ENCODE results near the gene WDFY4.

WDFY4 gene

DNA sequence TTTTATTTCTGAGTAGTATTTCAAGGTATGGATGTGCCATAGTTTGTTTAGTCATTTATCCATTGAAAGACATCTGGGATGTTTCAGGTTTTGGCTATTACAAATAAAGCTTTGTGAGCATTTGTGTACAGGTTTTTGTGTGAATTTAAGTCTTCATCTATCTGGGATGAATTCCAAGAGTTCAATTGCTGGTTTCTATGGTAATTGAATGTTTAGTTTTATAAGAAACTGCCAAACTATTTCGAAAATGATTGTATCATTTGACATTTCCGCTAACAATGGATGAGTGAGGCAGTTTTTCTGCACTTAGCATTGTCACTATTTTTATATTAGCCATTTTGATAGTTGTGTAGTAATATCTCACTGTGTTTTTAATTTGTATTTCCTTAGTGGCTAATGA is 99.4 kb downstream of the WDFY4 start:
- ChIA-PET CTCF (no interaction called here), POLR2A (no interaction called here)
- H3K4me1 ChIP-seq (ENCODE audit: control insufficient read depth, insufficient read depth, low read length) = no peaks in the 10 kb centered on the region
- H3K36me3 ChIP-seq (ENCODE audit: control insufficient read depth in 2 of 2, insufficient read depth in 1 of 2, low read length in 2 of 2) = no peaks in the 10 kb centered on the region
- TF ChIP-seq ZNF544 (tag by site-specific recombination; IDR thresholded peaks at IDR 0.05) (no peak), BCL11A (tag by site-specific recombination; IDR thresholded peaks at IDR 0.05; ENCODE audit: low read depth) (no peak), ZXDB (tag by site-specific recombination; IDR thresholded peaks at IDR 0.05) (no peak), MYNN (tag by site-specific recombination; IDR thresholded peaks at IDR 0.05; ENCODE audit: borderline replicate concordance) (no peak), ZNF239 (tag by site-specific recombination; IDR thresholded peaks at IDR 0.05) (no peak), WT1 (tag by site-specific recombination; IDR thresholded peaks at IDR 0.05) (no peak), ZNF335 (tag by site-specific recombination; conservative IDR thresholded peaks at IDR 0.05) (no peak), SP2 (tag by site-specific recombination; IDR thresholded peaks at IDR 0.05) (no peak), SP7 (tag by site-specific recombination; IDR thresholded peaks at IDR 0.05) (no peak)
- TF ChIP-seq, protein P1, sequence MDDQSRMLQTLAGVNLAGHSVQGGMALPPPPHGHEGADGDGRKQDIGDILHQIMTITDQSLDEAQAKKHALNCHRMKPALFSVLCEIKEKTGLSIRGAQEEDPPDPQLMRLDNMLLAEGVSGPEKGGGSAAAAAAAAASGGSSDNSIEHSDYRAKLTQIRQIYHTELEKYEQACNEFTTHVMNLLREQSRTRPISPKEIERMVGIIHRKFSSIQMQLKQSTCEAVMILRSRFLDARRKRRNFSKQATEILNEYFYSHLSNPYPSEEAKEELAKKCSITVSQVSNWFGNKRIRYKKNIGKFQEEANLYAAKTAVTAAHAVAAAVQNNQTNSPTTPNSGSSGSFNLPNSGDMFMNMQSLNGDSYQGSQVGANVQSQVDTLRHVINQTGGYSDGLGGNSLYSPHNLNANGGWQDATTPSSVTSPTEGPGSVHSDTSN (CRISPR knock-in tag; IDR thresholded peaks at IDR 0.05) = no peak
- TF ChIP-seq, protein P2, sequence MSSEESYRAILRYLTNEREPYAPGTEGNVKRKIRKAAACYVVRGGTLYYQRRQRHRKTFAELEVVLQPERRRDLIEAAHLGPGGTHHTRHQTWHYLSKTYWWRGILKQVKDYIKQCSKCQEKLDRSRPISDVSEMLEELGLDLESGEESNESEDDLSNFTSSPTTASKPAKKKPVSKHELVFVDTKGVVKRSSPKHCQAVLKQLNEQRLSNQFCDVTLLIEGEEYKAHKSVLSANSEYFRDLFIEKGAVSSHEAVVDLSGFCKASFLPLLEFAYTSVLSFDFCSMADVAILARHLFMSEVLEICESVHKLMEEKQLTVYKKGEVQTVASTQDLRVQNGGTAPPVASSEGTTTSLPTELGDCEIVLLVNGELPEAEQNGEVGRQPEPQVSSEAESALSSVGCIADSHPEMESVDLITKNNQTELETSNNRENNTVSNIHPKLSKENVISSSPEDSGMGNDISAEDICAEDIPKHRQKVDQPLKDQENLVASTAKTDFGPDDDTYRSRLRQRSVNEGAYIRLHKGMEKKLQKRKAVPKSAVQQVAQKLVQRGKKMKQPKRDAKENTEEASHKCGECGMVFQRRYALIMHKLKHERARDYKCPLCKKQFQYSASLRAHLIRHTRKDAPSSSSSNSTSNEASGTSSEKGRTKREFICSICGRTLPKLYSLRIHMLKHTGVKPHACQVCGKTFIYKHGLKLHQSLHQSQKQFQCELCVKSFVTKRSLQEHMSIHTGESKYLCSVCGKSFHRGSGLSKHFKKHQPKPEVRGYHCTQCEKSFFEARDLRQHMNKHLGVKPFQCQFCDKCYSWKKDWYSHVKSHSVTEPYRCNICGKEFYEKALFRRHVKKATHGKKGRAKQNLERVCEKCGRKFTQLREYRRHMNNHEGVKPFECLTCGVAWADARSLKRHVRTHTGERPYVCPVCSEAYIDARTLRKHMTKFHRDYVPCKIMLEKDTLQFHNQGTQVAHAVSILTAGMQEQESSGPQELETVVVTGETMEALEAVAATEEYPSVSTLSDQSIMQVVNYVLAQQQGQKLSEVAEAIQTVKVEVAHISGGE (tag by site-specific recombination; conservative IDR thresholded peaks at IDR 0.05; ENCODE audit: low read depth) = no peak
- TF ChIP-seq, protein P3, sequence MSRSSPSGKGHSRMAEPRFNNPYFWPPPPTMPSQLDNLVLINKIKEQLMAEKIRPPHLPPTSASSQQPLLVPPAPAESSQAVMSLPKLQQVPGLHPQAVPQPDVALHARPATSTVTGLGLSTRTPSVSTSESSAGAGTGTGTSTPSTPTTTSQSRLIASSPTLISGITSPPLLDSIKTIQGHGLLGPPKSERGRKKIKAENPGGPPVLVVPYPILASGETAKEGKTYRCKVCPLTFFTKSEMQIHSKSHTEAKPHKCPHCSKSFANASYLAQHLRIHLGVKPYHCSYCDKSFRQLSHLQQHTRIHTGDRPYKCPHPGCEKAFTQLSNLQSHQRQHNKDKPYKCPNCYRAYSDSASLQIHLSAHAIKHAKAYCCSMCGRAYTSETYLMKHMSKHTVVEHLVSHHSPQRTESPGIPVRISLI (tag by site-specific recombination; IDR thresholded peaks at IDR 0.05) = no peak
- no peak overlapping the region for H3K4me3 ChIP-seq (ENCODE audit: low read depth, low read length)
- no peaks in the 10 kb centered on the region for H3K9me3 ChIP-seq (ENCODE audit: control insufficient read depth, insufficient read depth, low read depth, low read length)
- H3K27ac ChIP-seq (ENCODE audit: extremely low read depth, low read depth, low read length) = no peak overlapping the region

DNA sequence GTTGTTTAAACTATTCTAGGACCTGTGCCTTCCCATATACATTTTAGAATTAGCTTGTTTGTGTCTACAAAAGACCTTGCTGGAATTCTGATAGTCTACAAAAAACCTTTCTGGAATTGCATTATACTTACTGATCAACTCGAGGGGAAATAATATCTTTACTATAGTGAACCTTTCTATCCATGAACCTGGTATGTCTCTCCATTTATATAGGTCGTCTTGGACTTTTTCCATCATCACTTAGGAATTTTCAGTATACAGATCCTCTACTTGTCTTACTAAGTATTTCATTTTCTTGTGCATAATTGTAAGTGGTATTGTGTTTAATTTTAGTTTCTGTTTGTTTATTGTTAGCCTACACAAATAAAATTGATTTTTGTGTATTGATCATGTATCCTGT is 101.1 kb downstream of the WDFY4 start:
- Histone ChIP-seq H3K4me1 (ENCODE audit: control insufficient read depth, insufficient read depth, low read length) (no peaks in the 10 kb centered on the region), H3K4me3 (ENCODE audit: low read depth, low read length) (no peak overlapping the region), H3K9me3 (ENCODE audit: control insufficient read depth, insufficient read depth, low read depth, low read length) (no peaks in the 10 kb centered on the region), H3K27ac (ENCODE audit: extremely low read depth, low read depth, low read length) (no peak overlapping the region), H3K36me3 (ENCODE audit: control insufficient read depth in 2 of 2, insufficient read depth in 1 of 2, low read length in 2 of 2) (no peaks in the 10 kb centered on the region)
- POLR2A ChIA-PET = no interaction called here
- CTCF ChIA-PET = no interaction called here
- TF ChIP-seq ZBTB21 (tag by site-specific recombination; IDR thresholded peaks at IDR 0.05) = no peak
- TF ChIP-seq ZNF248 (tag by site-specific recombination; IDR thresholded peaks at IDR 0.05) = peak; percentile 92

DNA sequence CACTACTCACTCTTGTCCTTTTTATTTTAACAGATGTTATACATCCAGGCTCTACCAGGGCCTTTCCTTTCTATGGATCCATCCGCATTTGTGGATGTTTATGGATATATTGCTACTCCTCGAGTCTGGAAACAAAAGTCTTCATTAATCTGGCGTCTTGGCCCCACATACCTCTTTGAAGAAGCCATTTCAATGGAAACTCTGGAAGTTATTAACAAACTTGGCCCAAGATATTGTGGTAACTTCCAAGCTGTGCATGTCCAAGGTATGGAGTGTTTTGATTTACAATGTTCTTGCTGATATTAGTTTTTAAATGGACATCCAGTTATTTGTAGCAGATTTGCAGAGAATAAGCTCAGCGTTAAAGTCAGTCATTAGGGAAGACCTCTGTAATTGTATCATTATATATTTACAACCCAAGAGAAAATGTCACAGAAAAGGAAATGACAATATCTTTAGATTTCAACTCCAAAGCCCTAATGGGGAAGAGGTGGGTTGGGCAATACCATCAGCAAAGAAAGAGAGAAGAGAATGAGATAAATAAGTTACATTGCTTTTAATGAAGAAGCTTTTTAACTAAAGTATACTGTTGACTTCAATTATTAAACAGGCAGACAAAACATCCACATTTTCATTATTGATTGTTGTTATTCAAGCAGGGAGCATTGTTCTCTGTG is 102.1 kb downstream of the WDFY4 start:
- POLR2A ChIA-PET = no interaction called here
- H3K36me3 ChIP-seq (ENCODE audit: control insufficient read depth in 2 of 2, insufficient read depth in 1 of 2, low read length in 2 of 2) = no peaks in the 10 kb centered on the region
- H3K4me3 ChIP-seq (ENCODE audit: low read depth, low read length) = no peak overlapping the region
- no peak overlapping the region for H3K27ac ChIP-seq (ENCODE audit: extremely low read depth, low read depth, low read length)
- H3K4me1 ChIP-seq (ENCODE audit: control insufficient read depth, insufficient read depth, low read length) = no peaks in the 10 kb centered on the region
- CTCF ChIA-PET = interaction anchor here (1.1 kb wide), 1 partner anchor 129 kb away, joined by 3 read pairs; no protein-coding TSS in a partner anchor
- no peaks in the 10 kb centered on the region for H3K9me3 ChIP-seq (ENCODE audit: control insufficient read depth, insufficient read depth, low read depth, low read length)
- no peak for TF ChIP-seq KLF10 (tag by site-specific recombination; IDR thresholded peaks at IDR 0.05)
- TF ChIP-seq ZNF132 (tag by site-specific recombination; IDR thresholded peaks at IDR 0.05; ENCODE audit: borderline replicate concordance) = no peak
- no peak for TF ChIP-seq ZNF211 (tag by site-specific recombination; IDR thresholded peaks at IDR 0.05; ENCODE audit: low read depth)
- no peak for TF ChIP-seq MZF1 (tag by site-specific recombination; IDR thresholded peaks at IDR 0.05; ENCODE audit: borderline replicate concordance)
- TF ChIP-seq ZNF561 (tag by site-specific recombination; IDR thresholded peaks at IDR 0.05; ENCODE audit: borderline replicate concordance) = no peak
- TF ChIP-seq ZNF529 (tag by site-specific recombination; IDR thresholded peaks at IDR 0.05; ENCODE audit: insufficient replicate concordance) = no peak
- TF ChIP-seq, protein P3 (tag by site-specific recombination; IDR thresholded peaks at IDR 0.05) = no peak
- no peak for TF ChIP-seq ZFP41 (tag by site-specific recombination; IDR thresholded peaks at IDR 0.05; ENCODE audit: borderline replicate concordance)
- no peak for TF ChIP-seq KLF16 (tag by site-specific recombination; IDR thresholded peaks at IDR 0.05)
- no peak for TF ChIP-seq KLF9 (tag by site-specific recombination; IDR thresholded peaks at IDR 0.05; ENCODE audit: low read depth)
- no peak for TF ChIP-seq ZNF548 (tag by site-specific recombination; IDR thresholded peaks at IDR 0.05)
- TF ChIP-seq KLF1 (tag by site-specific recombination; IDR thresholded peaks at IDR 0.05) = no peak
- TF ChIP-seq MYNN (tag by site-specific recombination; IDR thresholded peaks at IDR 0.05; ENCODE audit: borderline replicate concordance) = no peak

Data from HEK293 (cell line).